ENCODE measurements around the gene LYZL1. TPM values are rescaled to one million over a fixed set of nuclear protein-coding genes. Genes with fewer than 3 reads are reported as not detected.
"Not testable (repeated sequence)": the region's sequence is repeated elsewhere in the genome, so short reads cannot be mapped to it uniquely, and the experiment has no call there.

Gene LYZL1
- total and polyA plus RNA-seq, 2 donors (not counting 1 experiment from before 2014, with no cell fraction given), result not detected

GRCh38 chr10:29358010-29358616 lies 69.2 kb downstream of the LYZL1 start:
- Mint-ChIP-seq H3K27ac (no peak overlapping the region), H3K4me3 (no peak overlapping the region), H3K9me3 (ENCODE audit: insufficient read depth) (no peaks in the 10 kb centered on the region), H3K27me3 (no peaks in the 10 kb centered on the region), H3K4me1 (no peaks in the 10 kb centered on the region)
- ATAC-seq (ENCODE audit: low read depth) (no peak), DNase-seq (no peak)
- ChIA-PET CTCF (interaction anchor here (1.2 kb wide), 1 partner anchor 12 kb away, joined by 3 read pairs; no protein-coding TSS in a partner anchor), POLR2A (no interaction called here)
- no peaks in the 10 kb centered on the region for H3K36me3 ChIP-seq (replicated peaks in 1 of 2; ENCODE audit: control extremely low read depth in 1 of 2, control insufficient read depth in 1 of 2, extremely low read depth in 1 of 2, insufficient read depth in 2 of 2, low read length in 1 of 2)
- H2AFZ ChIP-seq (ENCODE audit: insufficient read depth, low read depth, low read length, poor library complexity, severe bottlenecking), result no peak overlapping the region
- TF ChIP-seq CTCF (IDR thresholded peaks at IDR 0.05) (no peak), EZH2 (IDR thresholded peaks at IDR 0.05; ENCODE audit: borderline replicate concordance, insufficient read depth, low read depth, low read length, poor library complexity, severe bottlenecking) (no peak)
- WGBS (ENCODE audit: insufficient coverage), result 92% methylated on average over 9 of the region's 12 CpGs
- H3K9me3 ChIP-seq (ENCODE audit: control extremely low read depth in 1 of 3, control insufficient read depth in 2 of 3, insufficient read depth in 1 of 3, low read length in 2 of 3), result no peaks in the 10 kb centered on the region
- no peaks in the 10 kb centered on the region for H3K4me1 ChIP-seq (ENCODE audit: control insufficient read depth in 2 of 2, insufficient read depth in 2 of 2, low read length in 2 of 2)
- no peak overlapping the region for H3K4me2 ChIP-seq (replicated peaks; ENCODE audit: low read depth, low read length, poor library complexity, severe bottlenecking)
- no peak overlapping the region for H3K27ac ChIP-seq (ENCODE audit: low read length in 2 of 2)
- H3K9ac ChIP-seq (ENCODE audit: low read length), result no peak overlapping the region
- no peaks in the 10 kb centered on the region for H3K27me3 ChIP-seq (replicated peaks in 1 of 4; ENCODE audit: control extremely low read depth in 1 of 4, control insufficient read depth in 3 of 4, insufficient read depth in 4 of 4, low read length in 3 of 4)
- intact Hi-C loops (cut with micrococcal nuclease), result no loop called here
- H3K4me3 ChIP-seq (ENCODE audit: control extremely low read depth in 1 of 5, extremely low read depth in 1 of 5, insufficient read depth in 1 of 5, low read depth in 2 of 5, low read length in 4 of 5), result no peak overlapping the region
- H3K79me2 ChIP-seq (ENCODE audit: control insufficient read depth, insufficient read depth, low read length), result no peaks in the 10 kb centered on the region
- H4K20me1 ChIP-seq (ENCODE audit: control insufficient read depth, insufficient read depth, low read length, poor library complexity, severe bottlenecking), result no peaks in the 10 kb centered on the region

- DNase-seq; H3K4me2 ChIP-seq (replicated peaks; ENCODE audit: low read depth, low read length, poor library complexity, severe bottlenecking); H3K9me3 Mint-ChIP-seq (ENCODE audit: insufficient read depth); ATAC-seq (ENCODE audit: low read depth); H3K27me3 Mint-ChIP-seq; H3K9me3 ChIP-seq (ENCODE audit: control extremely low read depth in 1 of 3, control insufficient read depth in 2 of 3, insufficient read depth in 1 of 3, low read length in 2 of 3); H3K4me3 ChIP-seq (ENCODE audit: control extremely low read depth in 1 of 5, extremely low read depth in 1 of 5, insufficient read depth in 1 of 5, low read depth in 2 of 5, low read length in 4 of 5); H3K27ac Mint-ChIP-seq; CTCF ChIA-PET; H4K20me1 ChIP-seq (ENCODE audit: control insufficient read depth, insufficient read depth, low read length, poor library complexity, severe bottlenecking); H3K4me1 Mint-ChIP-seq; H3K4me3 Mint-ChIP-seq; H3K79me2 ChIP-seq (ENCODE audit: control insufficient read depth, insufficient read depth, low read length); H3K27me3 ChIP-seq (replicated peaks in 1 of 4; ENCODE audit: control extremely low read depth in 1 of 4, control insufficient read depth in 3 of 4, insufficient read depth in 4 of 4, low read length in 3 of 4); H3K36me3 ChIP-seq (replicated peaks in 1 of 2; ENCODE audit: control extremely low read depth in 1 of 2, control insufficient read depth in 1 of 2, extremely low read depth in 1 of 2, insufficient read depth in 2 of 2, low read length in 1 of 2); H2AFZ ChIP-seq (ENCODE audit: insufficient read depth, low read depth, low read length, poor library complexity, severe bottlenecking); H3K4me1 ChIP-seq (ENCODE audit: control insufficient read depth in 2 of 2, insufficient read depth in 2 of 2, low read length in 2 of 2); H3K9ac ChIP-seq (ENCODE audit: low read length); intact Hi-C loops (cut with micrococcal nuclease); H3K27ac ChIP-seq (ENCODE audit: low read length in 2 of 2); POLR2A ChIA-PET: not testable (repeated sequence)
- no CpG with 5 or more reads among the region's 18 CpGs for WGBS (ENCODE audit: insufficient coverage)
Observed at GRCh38 chr10:29360215-29360853, 71.5 kb downstream of the LYZL1 start.

Measured in B cell (primary cell).